OCI-LY1 (cell line): Measurements from ENCODE around the gene CRMP1.

Source experiments
- CTCF ChIP-seq: fragments of 200-600 bp; sonication (generic), shearing (Covaris generic); IDR thresholded peaks from 2 replicates; pipeline ENCODE4 v1.5.1; 2017; ENCODE audit warnings: mild to moderate bottlenecking, antibody characterized with exemption, low read length, moderate library complexity, mixed read lengths
- EZH2 ChIP-seq: fragments of 200-600 bp; sonication (generic), shearing (Covaris generic); IDR thresholded peaks from 2 replicates; pipeline ENCODE4 v1.8.0; 2017; ENCODE audit warnings: borderline replicate concordance, mixed run types, mild to moderate bottlenecking, antibody characterized with exemption, low read length, moderate library complexity, mixed read lengths

- TF ChIP-seq CTCF (no peak), EZH2 (no peak)
These were observed 69.2 kb downstream of the CRMP1 start for GRCh38 chr4:5823542-5824211.
